K562 (cell line): Measurements from ENCODE around the gene MTCH2. TPM values are rescaled to one million over a fixed set of nuclear protein-coding genes. Genes with fewer than 3 reads are reported as not detected.
A peak's percentile ranks its signal among the peaks of the same experiment; 100 is the strongest.

Experiments used
- CAMTA2 ChIP-seq: fragments of 250-450 bp; sonication (Bioruptor Pico); conservative IDR thresholded peaks from 2 replicates; pipeline ENCODE4 v1.5.1; 2022
- CBFA2T3 ChIP-seq: fragments of 450-650 bp; IDR thresholded peaks from 2 replicates; pipeline ENCODE4 v1.6.1; 2017
- DEAF1 ChIP-seq: fragments of 450-650 bp; formaldehyde crosslinking; IDR thresholded peaks from 2 replicates; pipeline ENCODE4 v1.4.0; 2020; ENCODE audit warnings: mild to moderate bottlenecking, moderate library complexity
- HES1 ChIP-seq: fragments of 450-650 bp; IDR thresholded peaks from 2 replicates; pipeline ENCODE4 v1.6.1; 2016; ENCODE audit warnings: low read depth, mild to moderate bottlenecking, moderate library complexity
- TAF1 ChIP-seq: IDR thresholded peaks from 2 replicates; pipeline ENCODE4 v1.6.1; 2011; ENCODE audit warnings: mild to moderate bottlenecking, low read length, moderate library complexity; ENCODE audit not compliant: insufficient read depth, control insufficient read depth, severe bottlenecking; ENCODE audit errors: extremely low read depth
- ZKSCAN1 ChIP-seq: fragments of 150-350 bp; IDR thresholded peaks from 2 replicates; pipeline ENCODE4 v1.6.1; 2016; ENCODE audit warnings: low read depth, low read length
- polyA plus RNA-seq, 8 experiments: library from polyadenylated mRNA; depleted of rRNA in 4 of 8; stranded (reverse) in 5 of 8; unstranded in 3 of 8; fragments of >200 nt; fragmentation: Nextera tagmentation in 2 of 8; fragmentation: Illumina TruSeq in 1 of 8; extraction: Ambion mirVana in 2 of 8; extraction: Trizol in 1 of 8; gene quantifications; 2 replicates each; pipeline versions ENCODE4 v1.2.1 to v1.2.3, GENCODE V29; 2011 to 2014; ENCODE audit warnings: inconsistent platforms in 1 of 8, missing spikeins in 1 of 8
- total RNA-seq, 7 experiments: library from RNA; depleted of rRNA in 6 of 7; stranded (reverse); fragments of >200 nt in 6 of 7; fragmentation: Illumina TruSeq in 2 of 7; extraction: Trizol in 2 of 7; gene quantifications; 2 replicates each; pipeline versions ENCODE4 v1.2.1 to v1.2.3, GENCODE V29; 2011 to 2021; ENCODE audit warnings: low replicate concordance in 1 of 7

Gene MTCH2
- total and polyA plus RNA-seq, 9 of the 15 experiments (the other 6 are each of a cell fraction or from before 2014, with no cell fraction given) = 95.4 to 620 (median 198) TPM

DNA sequence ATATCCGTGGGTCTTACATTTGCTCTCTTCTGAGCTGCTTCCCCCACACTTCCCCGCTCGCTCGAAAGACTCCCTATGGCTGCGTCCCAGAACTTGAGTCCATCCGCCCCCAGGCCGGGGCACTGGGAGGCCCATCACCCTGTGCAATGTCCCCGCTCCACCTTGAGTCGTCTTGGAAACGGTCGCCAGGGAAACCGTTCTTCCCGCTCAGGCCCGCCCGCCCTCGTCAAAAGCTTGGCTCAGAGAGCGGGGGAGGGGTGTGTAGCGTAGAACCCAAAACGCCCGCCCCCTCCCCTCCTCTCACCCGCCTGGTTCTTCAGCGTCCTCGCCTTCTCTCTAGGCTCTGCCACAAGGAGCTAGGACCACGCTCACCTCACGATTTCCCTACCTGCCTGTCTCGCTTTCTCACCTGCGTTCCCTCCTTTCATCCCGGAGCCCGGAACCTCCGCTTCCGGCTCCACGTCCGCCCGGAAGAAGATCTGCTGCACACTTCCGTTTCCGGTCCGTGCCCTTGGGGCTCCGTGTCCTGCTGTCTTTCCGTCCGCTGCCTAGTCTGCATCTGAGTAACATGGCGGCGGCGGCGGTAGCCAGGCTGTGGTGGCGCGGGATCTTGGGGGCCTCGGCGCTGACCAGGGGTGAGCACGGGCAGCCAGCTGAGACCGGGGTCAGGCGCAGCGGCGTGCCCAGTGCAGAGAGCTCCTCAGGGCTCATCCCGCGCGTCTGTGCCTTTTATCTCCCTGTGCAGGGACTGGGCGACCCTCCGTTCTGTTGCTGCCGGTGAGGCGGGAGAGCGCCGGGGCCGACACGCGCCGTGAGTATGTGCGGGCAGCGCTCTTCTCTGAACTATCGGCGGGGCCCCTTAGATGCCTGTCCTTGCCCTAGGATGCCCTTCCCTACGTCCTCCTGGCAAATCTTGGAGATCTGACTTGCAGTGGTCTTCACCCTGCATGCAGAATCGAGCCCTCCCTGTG, 63.5 kb downstream of the MTCH2 start, which contains the start of the genes KBTBD4 and NDUFS3 (continued):
- TF ChIP-seq HES1 = no peak
- no peak; the same call in 1 of the 2 replicates for TF ChIP-seq CBFA2T3
- no peak for TF ChIP-seq CAMTA2
- TF ChIP-seq TAF1 = peak; percentile 98
- peak; percentile 81; the same call in 1 of the 2 replicates for TF ChIP-seq ZKSCAN1
- TF ChIP-seq DEAF1 (CRISPR knock-in tag) = no peak
- TF ChIP-seq, all 486 proteins: peak for 223
